Suppressor macrophage (primary cell): ENCODE data around the gene NOXO1.
A peak's percentile ranks its signal among the peaks of the same experiment; 100 is the strongest.

Experiments used
- DNase-seq, 4 experiments: peaks; one replicate each; pipeline ENCODE4 v3.0.0-alpha.2; 2020 to 2022

The NOXO1 gene

DNA sequence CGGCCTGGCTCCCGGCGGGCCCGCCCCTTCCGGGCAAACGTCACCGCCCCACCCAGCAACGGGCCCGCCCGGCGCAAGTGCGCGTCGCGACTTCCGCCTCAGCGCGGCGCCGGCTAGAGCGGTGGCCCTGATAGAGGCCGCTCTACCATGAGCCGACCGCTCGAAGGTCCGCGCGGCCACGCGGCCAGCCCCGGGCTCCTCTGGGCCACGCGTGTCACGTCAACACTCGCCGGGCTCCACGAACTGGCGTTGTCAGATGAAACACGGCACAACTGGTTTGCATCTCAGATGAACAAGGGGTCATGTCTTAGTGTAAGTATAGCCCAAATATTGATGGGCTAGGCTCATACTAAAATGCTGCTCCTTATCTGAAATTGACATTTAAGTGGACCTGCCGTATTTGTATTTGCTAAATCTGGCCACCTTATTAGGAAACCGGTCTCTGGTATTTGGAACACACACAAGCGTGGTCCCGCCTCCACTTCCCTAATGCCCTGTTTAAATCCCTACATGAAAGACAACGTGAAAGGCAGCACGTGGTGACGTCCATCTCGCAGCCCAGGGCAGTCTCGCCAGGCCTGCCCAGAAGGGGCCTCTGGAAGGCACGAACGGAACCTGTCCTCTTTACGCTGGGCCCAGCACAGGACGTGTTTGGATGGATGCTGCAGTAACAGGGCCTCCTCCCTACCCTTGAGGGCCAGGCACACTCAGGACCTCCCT is 28.7 kb upstream of the NOXO1 start, which contains the start of gene ZNF598:
ZNF598 (minus strand) TSS at position 31 of the 720 bp plus-strand sequence.
- DNase-seq, result peak; percentile 93 to 97 (median 95)

DNA sequence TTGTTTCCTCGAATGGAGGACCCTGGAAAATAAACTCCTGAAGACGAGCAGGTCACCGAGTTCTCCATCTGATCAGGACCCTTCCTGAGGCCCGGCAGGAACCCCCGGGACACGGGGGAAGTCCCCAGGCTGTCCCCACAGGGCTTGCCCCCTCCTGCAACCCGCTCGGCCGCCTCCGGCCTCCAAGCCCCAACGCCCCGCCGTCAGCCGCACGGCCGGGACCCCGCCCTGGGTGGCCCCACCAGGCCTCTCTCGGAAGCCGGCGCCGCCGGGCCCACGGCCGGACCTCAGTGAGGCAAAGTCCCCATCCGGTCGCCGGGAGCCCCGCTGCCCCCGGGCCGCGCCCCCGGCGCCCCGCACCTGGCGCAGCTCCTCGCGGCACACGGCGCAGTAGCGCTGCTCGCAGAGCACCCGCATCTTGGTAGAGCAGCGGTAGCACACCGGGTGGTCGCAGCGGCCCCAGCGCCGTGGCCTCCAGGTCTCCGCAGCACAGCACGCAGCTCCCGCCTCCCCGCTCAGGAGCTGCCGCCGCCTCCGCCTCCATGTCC is 28.0 kb upstream of the NOXO1 start:
- DNase-seq, result peak in 1 of 4 experiments; percentile 45

DNA sequence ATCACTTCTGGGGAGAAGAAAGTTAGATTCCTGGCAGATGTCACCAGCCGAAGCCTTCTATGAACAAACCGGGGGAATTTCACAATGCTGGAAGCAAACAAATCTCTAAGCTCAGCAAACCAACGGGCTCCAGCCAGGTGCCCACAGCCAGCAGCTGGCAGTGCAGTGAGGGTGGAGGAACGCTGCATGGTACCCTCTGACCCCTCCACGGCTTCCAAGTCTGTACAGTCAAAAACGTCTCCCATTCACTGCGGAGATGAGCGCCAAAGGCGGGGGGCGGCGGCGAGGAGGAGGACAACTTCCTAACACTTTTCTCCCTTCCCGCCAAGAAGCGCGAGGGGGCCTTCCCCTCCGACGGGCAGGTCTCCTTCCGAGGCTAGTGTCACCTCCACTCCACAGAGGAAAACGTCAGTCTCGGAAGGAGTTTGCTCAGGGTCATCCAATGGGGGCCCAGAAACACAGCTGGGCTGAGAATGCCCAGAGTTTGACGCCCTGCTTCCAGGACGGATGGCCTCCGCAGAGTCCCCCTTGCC is 27.4 kb upstream of the NOXO1 start:
- peak in 3 of 4 experiments; percentile 46 to 64 (median 49) for DNase-seq

DNA sequence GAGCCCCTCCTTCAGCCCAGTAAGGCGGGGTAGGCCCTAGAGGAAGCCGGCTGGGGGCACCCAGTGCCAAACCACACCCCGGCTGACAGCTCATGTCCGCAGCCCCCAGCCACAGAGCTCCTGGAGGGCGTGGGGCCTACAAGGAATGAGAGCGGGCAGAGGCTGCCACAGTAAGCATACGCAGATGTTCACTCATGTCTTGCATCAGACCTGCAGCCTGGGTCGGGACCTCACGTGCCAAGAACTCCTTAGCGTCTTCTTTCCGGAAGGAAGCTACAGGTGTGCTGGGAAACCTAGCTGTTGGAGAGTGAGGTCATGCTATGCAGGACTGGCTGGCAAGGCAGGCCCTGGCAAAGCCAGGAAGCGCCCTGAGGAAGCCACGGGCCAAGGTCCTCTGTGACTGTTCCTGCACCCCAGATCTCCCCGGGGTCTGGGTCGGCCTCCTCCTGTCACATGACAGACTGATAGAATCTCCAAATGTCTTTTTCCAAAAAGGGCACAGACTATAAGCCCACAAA is 26.8 kb upstream of the NOXO1 start:
- peak in 2 of 4 experiments; percentile 26 to 37 for DNase-seq

DNA sequence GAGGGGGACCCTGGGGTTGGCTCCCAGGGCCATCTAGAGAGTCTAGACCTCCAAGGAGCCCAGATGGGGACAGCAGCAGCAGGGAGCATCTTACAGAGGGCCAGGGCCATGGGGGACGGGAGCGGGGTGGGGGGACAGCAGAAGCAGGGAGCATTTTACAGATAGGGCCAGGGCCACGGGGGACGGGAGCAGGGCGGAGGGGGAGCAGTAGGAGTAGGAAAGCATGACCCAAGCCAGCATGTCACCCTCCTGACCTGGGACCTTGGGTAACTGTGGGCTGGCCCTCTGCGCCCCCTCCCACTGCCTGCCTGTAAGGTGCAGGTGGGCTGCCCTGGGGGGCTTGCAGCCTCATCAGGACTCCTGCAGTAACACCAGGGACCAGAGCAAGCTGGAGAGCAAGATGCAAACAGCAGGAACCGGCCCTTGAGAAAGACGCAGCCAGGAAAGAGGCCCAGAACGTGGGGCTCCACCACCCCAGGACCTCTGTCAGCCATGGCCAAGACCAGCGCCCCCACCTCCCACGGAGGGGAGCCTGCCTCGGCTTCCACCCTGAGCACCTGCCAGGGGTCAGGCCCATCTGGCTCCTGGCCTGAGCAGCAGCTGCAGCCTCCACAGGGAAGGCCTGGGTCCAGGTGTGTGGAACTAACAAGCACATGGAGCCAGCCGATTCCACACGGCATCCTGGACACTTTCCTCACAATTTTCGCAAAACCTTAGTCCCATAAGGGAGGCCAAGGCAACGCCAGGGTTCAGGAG is 26.0 kb upstream of the NOXO1 start:
- no peak for DNase-seq

DNA sequence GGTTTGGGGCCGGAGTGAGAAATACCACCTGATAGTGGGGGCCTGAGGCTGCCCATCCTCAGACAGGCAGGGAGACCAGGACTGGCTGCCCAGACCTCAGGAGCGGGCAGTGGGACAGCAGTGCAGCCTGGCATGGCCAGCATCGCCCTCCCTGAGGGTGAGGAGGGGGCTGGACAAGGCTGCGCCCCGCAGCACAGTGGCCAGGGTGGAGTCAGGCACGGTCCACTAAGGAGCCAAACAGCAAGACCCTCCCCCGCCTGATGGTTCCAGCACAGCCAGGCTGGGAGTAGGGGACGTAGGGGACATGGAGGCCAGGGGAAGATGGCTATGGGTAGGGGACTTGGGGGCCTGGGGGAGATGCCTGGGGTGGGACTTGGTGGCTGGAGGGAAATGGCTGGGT is 25.0 kb upstream of the NOXO1 start:
- DNase-seq, result no peak

DNA sequence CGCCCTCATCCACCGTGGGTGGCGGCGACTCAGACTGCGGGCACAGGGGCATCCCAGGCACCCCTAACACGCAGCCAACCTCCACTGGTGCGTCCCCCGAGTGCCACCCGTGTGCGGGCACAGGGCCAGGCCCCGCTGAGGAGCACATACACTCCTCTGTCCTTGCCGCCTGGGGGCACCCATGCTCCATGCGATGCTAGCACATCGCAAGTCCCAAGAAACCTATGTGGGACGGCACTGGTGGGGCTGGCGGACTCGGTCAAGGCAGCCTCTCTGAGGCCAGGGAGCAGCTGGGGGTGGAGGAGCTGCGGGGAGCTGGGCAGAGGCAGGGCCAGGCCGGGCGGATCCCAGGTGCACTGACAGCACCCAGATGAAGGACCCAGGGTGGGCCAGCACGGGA is 24.4 kb upstream of the NOXO1 start:
- DNase-seq, result peak; percentile 57 to 83 (median 73)

DNA sequence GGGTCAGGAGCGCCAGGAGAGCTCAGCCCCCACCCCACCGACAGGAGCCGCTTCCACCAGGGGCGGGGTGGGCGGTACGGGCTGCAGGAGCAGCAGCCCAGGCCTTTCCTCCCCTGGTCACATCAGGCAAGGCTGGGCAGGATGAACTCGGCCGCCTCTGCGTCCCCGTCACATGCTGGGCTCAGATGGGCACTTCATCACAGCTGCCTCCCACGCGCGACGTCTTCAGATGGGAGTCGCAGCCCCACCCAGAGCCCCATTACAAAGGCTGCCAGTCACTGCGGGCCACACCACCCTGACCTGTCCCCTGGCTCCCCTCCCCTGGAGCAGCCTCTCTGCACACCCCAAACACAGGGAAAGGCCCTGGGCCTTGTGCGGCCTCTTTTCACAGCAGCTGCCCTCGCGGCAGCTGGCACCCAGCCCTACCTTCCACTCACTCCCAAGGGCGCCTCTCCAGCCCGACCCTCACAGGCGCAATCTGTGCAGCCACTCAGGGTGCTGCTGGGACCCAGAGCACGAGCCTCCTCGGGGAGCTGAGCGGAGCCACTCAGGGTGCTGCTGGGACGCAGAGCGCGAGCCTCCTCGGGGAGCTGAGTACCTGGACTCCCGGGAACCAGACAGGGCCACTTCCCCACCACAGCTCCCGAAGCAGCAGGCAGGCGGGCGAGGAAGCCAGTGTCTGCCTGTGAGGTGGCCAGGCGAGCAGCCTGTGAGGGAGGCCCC is 23.7 kb upstream of the NOXO1 start:
- peak in 3 of 4 experiments; percentile 47 to 71 (median 58) for DNase-seq

DNA sequence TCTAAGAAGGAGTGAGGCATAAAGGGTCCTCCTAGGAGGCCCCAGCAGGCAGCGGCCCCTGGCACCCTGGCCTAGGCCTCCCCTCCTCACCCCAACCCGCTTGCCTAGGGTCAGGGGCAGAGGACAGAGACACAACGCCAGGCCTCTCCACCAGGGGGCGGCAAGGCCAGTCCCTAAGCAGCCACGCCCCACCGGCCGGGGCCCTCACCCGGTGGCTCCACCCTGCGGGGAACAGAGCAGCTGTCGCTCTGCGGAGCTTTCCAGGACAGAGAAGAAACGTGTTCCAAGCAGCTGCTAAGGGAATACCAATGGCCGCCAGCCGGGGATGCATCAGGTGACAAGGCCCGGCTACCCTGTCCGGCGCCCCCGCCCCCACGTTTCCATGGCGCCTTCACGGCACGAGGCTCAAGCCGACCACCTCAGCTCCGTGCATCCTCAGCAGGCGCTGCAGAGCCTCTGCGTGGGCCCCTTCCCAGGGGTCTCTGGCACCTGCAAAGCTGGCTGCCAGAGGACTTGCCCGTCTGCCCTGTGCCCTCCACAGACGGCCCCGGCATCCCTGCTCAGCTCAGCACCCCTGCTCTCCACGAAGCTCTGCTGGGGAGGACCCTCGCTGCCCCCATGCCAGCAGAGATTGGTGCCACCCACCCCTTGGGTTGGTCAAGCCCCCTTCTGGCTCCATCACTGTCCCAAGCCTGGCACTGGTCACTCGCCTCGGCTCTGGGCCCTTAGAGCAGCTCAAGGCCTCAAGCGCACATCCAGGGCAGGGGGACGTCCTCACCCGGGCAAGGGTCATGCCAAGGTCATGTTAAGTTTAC is 22.8 kb upstream of the NOXO1 start:
- peak; percentile 95 to 98 (median 96) for DNase-seq

DNA sequence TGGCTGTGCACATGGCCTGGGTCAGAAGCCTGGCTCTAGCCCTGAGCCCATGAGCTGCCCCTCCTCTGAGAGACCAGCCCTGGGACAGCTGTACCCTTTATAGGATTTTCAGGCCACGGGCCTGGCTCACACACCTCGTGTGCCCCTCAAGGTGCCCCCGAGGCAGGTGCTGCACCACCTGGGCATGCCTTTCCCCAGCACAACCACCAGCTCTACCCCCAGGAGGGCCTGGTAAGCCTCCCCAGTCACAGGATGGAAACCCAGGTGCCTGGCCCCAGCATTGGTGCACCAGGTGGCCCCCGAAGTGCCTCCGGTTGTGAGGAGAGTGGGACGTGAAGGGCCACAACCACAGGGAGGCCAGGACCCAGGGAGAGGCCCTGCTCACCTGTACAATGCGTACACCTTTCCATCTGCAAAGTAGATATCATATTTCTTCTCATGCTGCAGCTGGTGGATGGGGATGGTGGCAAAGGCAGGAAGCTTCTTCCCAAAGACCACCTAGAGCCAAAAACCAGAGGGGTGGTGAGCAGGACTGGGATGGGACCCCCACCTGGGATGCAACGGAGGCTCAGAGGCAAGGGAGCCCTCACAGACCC is 22.1 kb upstream of the NOXO1 start:
- DNase-seq, result no peak

DNA sequence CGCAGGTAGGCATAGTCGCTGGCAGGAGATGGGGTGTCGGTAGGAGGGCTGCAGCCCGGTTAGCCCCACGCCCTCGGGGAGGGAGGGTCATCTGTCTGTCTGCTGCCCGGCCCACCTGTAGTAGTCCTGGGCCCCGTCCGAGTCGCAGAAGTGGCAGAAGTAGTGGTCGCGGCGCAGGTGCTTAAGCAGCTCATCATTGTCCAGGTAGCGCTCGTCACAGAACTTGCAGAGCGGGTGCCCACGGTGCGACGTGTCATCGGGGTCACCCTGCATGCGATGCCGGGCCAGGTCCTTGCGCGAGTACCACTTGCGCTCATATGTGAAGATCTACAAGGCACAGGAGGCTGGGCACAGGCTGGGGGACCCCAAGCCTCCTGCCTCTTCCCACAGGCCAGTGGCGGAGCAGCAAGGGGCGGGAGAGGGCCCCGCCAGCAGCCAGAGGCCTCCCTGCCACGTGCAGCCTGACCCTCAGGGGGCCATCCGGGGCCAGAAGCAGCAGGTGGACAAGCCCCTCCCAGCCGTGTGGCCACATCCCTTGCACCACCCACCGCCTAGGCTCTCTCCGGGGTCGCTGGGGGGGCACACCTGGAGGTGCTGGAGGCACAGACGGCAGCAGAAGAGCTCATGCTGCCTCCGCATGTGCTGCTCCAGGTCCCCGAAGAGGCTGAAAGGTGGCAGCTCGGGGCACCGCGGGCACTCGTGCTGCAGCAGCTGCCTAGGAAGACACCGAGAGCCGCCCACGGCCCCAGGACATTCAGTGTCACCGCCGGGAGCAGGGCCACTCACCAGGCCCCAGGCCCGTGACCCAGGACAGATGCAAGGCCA is 21.3 kb upstream of the NOXO1 start:
- no peak for DNase-seq

DNA sequence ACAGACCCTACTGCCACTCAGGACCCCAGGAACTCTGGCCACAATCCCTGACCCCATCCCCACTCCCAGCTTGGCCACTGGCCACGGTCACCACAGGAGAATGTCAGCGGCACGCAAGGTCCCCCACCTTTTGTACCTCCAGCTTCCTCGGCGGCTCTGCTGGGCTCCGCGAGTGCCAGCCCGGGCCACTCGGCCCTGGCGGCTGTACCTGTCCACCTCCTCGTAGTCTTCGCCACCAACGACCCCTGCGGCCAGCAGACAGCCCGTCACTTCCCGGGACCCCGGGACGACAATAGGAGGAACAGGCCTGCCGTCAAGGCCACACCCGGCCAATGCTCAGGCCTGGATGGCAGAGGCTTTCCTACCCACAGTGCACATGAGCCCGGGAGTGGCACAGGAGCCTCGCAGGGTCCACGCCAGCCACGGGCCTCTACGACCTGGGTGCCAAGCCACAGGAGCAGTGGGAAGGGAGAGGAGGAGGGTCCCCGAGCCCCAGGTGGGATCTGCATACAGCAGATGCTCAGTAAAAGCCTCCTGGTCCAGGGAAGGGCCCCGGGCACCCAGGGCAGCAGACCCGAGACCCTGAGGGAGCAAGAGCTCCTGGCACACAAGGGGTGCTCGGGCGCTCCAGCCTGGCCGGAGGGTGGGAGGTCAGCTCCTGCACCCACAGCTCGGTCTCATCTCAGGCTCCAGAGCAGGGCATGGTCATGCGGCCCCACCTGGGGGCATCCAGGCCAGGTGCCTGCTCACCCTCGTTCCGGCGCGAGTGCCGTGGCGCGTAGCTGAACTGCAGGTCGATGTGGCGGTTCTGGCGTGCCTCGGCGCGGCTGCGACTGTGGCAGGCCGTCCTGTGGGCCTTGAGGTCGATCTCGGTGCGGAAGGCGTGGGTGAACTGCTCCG is 20.4 kb upstream of the NOXO1 start:
- no peak for DNase-seq

DNA sequence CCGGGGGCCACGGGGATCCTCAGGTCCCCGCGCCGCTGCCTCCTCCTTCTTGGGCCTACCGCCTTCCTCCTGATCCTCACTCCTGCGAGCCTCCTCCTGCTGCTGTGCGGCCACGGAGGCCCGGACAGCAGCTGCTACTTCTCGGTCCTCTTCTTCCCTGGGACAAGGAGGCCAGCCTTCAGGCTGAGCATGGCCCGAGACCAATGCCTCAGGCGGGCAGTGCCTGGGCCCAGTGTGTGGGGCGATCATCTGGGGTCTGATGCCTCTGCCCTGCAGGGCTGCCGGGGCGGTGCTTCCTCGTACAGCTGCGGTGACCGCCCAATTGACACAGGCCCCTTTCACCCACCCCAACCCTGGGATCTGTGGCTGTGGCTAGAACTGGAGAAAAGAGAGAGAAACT is 19.8 kb upstream of the NOXO1 start:
- DNase-seq, result no peak

DNA sequence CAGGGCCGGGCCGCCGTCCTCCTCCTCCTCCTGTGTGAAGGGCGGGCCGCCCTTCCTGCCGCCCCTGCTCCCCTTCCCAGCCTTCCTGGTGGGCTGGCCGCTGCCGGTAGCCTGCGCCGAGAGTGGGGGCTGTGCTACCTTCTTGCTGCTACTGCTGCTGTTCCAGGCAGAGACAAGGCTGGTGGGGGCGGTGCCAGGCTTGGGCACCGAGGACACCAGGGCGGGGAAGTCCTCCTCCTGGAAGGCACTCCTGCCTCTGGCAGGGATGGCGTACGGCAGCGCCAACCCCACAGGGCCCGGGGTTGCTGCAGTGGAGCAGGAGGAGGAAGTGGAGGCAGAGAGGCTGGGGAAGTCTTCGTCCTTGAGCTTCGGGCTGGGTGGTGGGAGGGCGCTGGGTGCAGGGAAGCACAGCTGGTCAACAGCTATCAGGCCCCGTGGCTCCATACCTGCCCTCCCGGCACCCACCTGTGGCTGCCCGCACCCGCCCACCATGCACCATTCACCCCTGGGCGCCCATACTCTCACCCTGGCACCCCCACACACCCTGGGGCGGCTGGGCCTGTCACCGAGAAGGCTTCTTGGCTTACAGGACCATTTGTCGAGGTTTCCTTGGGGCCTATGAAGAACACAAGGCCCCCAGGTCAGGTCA is 18.7 kb upstream of the NOXO1 start:
- no peak for DNase-seq

DNA sequence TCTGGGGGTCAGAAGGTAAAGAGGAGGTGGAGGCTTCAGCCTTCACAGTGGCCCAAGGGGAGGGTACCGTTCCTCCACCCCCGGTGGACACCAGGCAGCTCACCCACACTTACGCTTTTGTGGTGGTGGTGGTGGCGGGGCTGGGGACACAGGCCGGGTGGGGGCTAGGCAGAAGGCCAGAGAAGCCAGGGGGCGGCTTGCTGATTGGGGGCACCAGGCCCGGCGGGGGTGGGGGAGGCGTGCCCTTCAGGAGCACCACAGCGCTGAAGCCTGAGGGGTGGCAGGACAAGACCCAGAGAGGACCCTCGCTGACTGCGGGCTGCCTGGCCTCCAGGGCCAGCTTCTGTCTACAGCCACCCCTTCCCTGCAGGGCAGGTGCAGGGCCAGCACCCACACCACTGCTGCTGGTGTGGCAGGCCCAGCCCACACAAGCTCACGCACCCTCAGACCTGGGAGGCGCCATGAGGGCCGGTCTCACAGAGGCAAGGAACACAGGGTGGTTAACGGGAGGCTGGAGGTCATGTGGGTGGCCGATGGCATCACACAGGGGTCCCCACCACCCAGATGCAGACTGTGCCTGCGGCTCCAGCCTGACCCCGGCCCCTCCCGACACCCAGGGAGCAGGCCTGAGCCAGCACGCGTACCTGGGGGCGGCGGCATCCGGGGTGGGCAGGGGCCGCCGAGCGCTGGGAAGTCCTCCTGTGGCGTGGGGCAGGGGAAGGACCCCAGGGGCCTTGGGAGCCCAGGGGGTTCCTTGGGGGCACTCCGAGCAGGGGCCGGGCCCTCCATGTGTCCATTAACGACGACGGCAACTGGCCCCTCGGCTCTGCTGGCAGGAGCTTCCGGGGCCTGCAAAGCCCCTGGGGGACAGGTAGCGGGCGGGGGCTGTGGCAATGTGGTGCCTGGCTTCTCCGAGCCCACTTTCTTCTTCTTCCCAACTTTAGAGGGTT is 17.9 kb upstream of the NOXO1 start:
- no peak for DNase-seq

DNA sequence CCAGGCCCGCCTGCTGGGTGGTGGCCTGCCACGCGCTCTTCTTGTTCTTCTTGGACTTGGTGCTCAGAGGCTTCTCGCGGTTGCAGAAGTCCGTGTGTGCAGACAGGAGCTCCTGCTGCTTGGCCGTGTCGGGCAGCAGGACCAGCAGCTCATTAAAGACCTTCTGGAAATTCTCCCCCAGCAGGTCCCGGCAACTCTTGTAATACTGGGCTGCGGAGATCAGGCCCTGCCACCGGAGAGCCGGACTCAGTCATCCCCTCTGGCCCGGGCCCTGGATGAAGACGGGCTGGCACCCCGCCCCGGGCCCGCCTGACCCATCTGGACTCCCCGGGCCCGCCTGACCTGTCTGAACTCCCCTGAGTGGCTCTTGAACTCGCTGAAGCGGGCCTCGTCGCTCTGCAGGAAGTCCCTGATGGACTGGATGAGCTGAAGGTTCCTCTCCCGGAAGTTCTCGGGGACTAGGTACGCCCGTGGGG is 17.1 kb upstream of the NOXO1 start:
- no peak for DNase-seq
